ENCODE measurements around the gene MEIS2. TPM values are rescaled to one million over a fixed set of nuclear protein-coding genes. Genes with fewer than 3 reads are reported as not detected.

MEIS2 gene
- polyA plus RNA-seq, 1 donor from 2014 or later, result 825 TPM

GRCh38 chr15:36964626-36965025, 135.7 kb downstream of the MEIS2 start:
- Histone ChIP-seq H2AFZ (ENCODE audit: low read depth, low read length) (no peak overlapping the region), H3K4me3 (ENCODE audit: low read length) (no peak overlapping the region), H3F3A (ENCODE audit: insufficient read depth, low read length, poor library complexity, severe bottlenecking) (peaks cover 11% of the 10 kb centered on the region), H3K9me3 (ENCODE audit: low read length) (no peaks in the 10 kb centered on the region), H3K79me2 (replicated peaks; ENCODE audit: insufficient read depth, low read length) (peaks cover 79% of the 10 kb centered on the region), H3K27me3 (ENCODE audit: insufficient read depth, low read depth, low read length) (no peaks in the 10 kb centered on the region), H3K9me2 (ENCODE audit: insufficient read depth, low read length) (no peaks in the 10 kb centered on the region), H3K4me2 (ENCODE audit: low read length) (no peak overlapping the region), H3K27ac (ENCODE audit: low read length) (no peak overlapping the region), H4K20me1 (ENCODE audit: insufficient read depth) (peaks cover 51% of the 10 kb centered on the region), H3K9ac (ENCODE audit: low read length) (no peak overlapping the region), H3K36me3 (ENCODE audit: insufficient read depth, low read length) (no peaks in the 10 kb centered on the region)
- TF ChIP-seq TAF1 (IDR thresholded peaks at IDR 0.05; ENCODE audit: low read depth) (no peak), MXI1 (conservative IDR thresholded peaks at IDR 0.05; ENCODE audit: poor library complexity, severe bottlenecking) (no peak), EZH2 (IDR thresholded peaks at IDR 0.05; ENCODE audit: borderline replicate concordance, insufficient read depth, low read length, poor library complexity, severe bottlenecking) (no peak), RAD21 (conservative IDR thresholded peaks at IDR 0.05) (no peak), POLR2AphosphoS5 (IDR thresholded peaks at IDR 0.05) (no peak), CTCF (IDR thresholded peaks at IDR 0.05; ENCODE audit: poor library complexity, severe bottlenecking) (no peak), EP300 (conservative IDR thresholded peaks at IDR 0.05; ENCODE audit: poor library complexity, severe bottlenecking) (no peak), REST (IDR thresholded peaks at IDR 0.05; ENCODE audit: borderline replicate concordance) (no peak), SMC3 (conservative IDR thresholded peaks at IDR 0.05; ENCODE audit: poor library complexity) (no peak)

GRCh38 chr15:36961956-36962355, 138.4 kb downstream of the MEIS2 start:
- H3K9me2 ChIP-seq (ENCODE audit: insufficient read depth, low read length), result no peaks in the 10 kb centered on the region
- H3K36me3 ChIP-seq (ENCODE audit: insufficient read depth, low read length), result no peaks in the 10 kb centered on the region
- peaks cover 60% of the 10 kb centered on the region for H4K20me1 ChIP-seq (ENCODE audit: insufficient read depth)
- no peak overlapping the region for H3K4me2 ChIP-seq (ENCODE audit: low read length)
- no peak overlapping the region for H2AFZ ChIP-seq (ENCODE audit: low read depth, low read length)
- peaks cover 8% of the 10 kb centered on the region for H3F3A ChIP-seq (ENCODE audit: insufficient read depth, low read length, poor library complexity, severe bottlenecking)
- no peak overlapping the region for H3K9ac ChIP-seq (ENCODE audit: low read length)
- H3K27ac ChIP-seq (ENCODE audit: low read length), result no peak overlapping the region
- peaks cover 82% of the 10 kb centered on the region for H3K79me2 ChIP-seq (replicated peaks; ENCODE audit: insufficient read depth, low read length)
- TF ChIP-seq EP300 (conservative IDR thresholded peaks at IDR 0.05; ENCODE audit: poor library complexity, severe bottlenecking) (no peak), SMC3 (conservative IDR thresholded peaks at IDR 0.05; ENCODE audit: poor library complexity) (no peak), POLR2AphosphoS5 (IDR thresholded peaks at IDR 0.05) (no peak), TAF1 (IDR thresholded peaks at IDR 0.05; ENCODE audit: low read depth) (no peak), EZH2 (IDR thresholded peaks at IDR 0.05; ENCODE audit: borderline replicate concordance, insufficient read depth, low read length, poor library complexity, severe bottlenecking) (no peak), REST (IDR thresholded peaks at IDR 0.05; ENCODE audit: borderline replicate concordance) (no peak), MXI1 (conservative IDR thresholded peaks at IDR 0.05; ENCODE audit: poor library complexity, severe bottlenecking) (no peak), CTCF (IDR thresholded peaks at IDR 0.05; ENCODE audit: poor library complexity, severe bottlenecking) (no peak), RAD21 (conservative IDR thresholded peaks at IDR 0.05) (no peak)
- no peak overlapping the region for H3K4me3 ChIP-seq (ENCODE audit: low read length)
- no peaks in the 10 kb centered on the region for H3K9me3 ChIP-seq (ENCODE audit: low read length)
- no peaks in the 10 kb centered on the region for H3K27me3 ChIP-seq (ENCODE audit: insufficient read depth, low read depth, low read length)
